Mucosa of rectum (tissue), 2 donors: ENCODE data around the gene GLS.
"Not testable (repeated sequence)": the region's sequence is repeated elsewhere in the genome, so short reads cannot be mapped to it uniquely, and the experiment has no call there.

ENCODE experiments used
- H3K27ac ChIP-seq, 2 donors: one replicate each; pipeline ENCODE4 v1.7.0; 2013; ENCODE audit warnings: inconsistent platforms in 2 of 2, low read depth in 2 of 2, low read length in 2 of 2
- H3K27me3 ChIP-seq, 2 donors: one replicate each; pipeline ENCODE4 v1.7.0; 2013; ENCODE audit warnings: low read length in 2 of 2; ENCODE audit not compliant: control insufficient read depth in 2 of 2, insufficient read depth in 2 of 2
- H3K36me3 ChIP-seq, 2 donors: one replicate each; pipeline ENCODE4 v1.7.0; 2013; ENCODE audit warnings: low read length in 2 of 2; ENCODE audit not compliant: control insufficient read depth in 2 of 2, insufficient read depth in 2 of 2
- H3K4me1 ChIP-seq, 2 donors: one replicate each; pipeline ENCODE4 v1.7.0; 2013; ENCODE audit warnings: low read length in 2 of 2, mild to moderate bottlenecking in 1 of 2; ENCODE audit not compliant: control insufficient read depth in 2 of 2, insufficient read depth in 2 of 2
- H3K4me3 ChIP-seq, 2 donors: one replicate each; pipeline ENCODE4 v1.7.0; 2013; ENCODE audit warnings: low read length in 2 of 2
- H3K9ac ChIP-seq, 2 donors: one replicate each; pipeline ENCODE4 v1.7.0; 2013; ENCODE audit warnings: low read length in 2 of 2, low read depth in 1 of 2, mild to moderate bottlenecking in 1 of 2
- H3K9me3 ChIP-seq, 2 donors: one replicate each; pipeline ENCODE4 v1.7.0; 2013; ENCODE audit warnings: low read length in 2 of 2; ENCODE audit not compliant: control insufficient read depth in 2 of 2
- donor health status: healthy.
- donor health status: Normal muscosa, but diverticular disease.

GLS gene

GRCh38 chr2:190867832-190868231 lies 12.8 kb upstream of the GLS start:
- no peaks in the 10 kb centered on the region for H3K27me3 ChIP-seq
- H3K9me3 ChIP-seq: no peaks in the 10 kb centered on the region
- H3K36me3 ChIP-seq: no peaks in the 10 kb centered on the region
- H3K9ac ChIP-seq: no peak overlapping the region
- H3K4me3 ChIP-seq: no peak overlapping the region
- H3K27ac ChIP-seq: no peak overlapping the region
- no peaks in the 10 kb centered on the region for H3K4me1 ChIP-seq

GRCh38 chr2:190869721-190870120 lies 10.9 kb upstream of the GLS start:
- no peak overlapping the region for H3K9ac ChIP-seq
- no peaks in the 10 kb centered on the region for H3K4me1 ChIP-seq
- H3K36me3 ChIP-seq: no peaks in the 10 kb centered on the region
- H3K4me3 ChIP-seq: no peak overlapping the region
- H3K9me3 ChIP-seq: no peaks in the 10 kb centered on the region
- no peaks in the 10 kb centered on the region for H3K27me3 ChIP-seq
- no peak overlapping the region for H3K27ac ChIP-seq

- H3K36me3 ChIP-seq, H3K4me3 ChIP-seq, H3K4me1 ChIP-seq, H3K27ac ChIP-seq, H3K9ac ChIP-seq, H3K27me3 ChIP-seq, H3K9me3 ChIP-seq: not testable (repeated sequence)
These were observed 7.2 kb upstream of the GLS start for GRCh38 chr2:190873451-190873850.

GRCh38 chr2:190875891-190876290 lies 4.7 kb upstream of the GLS start:
- Histone ChIP-seq H3K27ac (no peak overlapping the region), H3K4me3 (no peak overlapping the region), H3K9me3 (no peaks in the 10 kb centered on the region), H3K9ac (no peak overlapping the region), H3K36me3 (no peaks in the 10 kb centered on the region), H3K27me3 (no peaks in the 10 kb centered on the region), H3K4me1 (no peaks in the 10 kb centered on the region)

GRCh38 chr2:190876631-190877030 lies 4.0 kb upstream of the GLS start:
- Histone ChIP-seq H3K4me3 (no peak overlapping the region), H3K36me3 (no peaks in the 10 kb centered on the region), H3K27ac (no peak overlapping the region), H3K27me3 (no peaks in the 10 kb centered on the region), H3K4me1 (no peaks in the 10 kb centered on the region), H3K9ac (no peak overlapping the region), H3K9me3 (no peaks in the 10 kb centered on the region)

- H3K9me3 ChIP-seq: no peaks in the 10 kb centered on the region
- no peaks in the 10 kb centered on the region for H3K27me3 ChIP-seq
- H3K27ac ChIP-seq: no peak overlapping the region
- no peak overlapping the region for H3K4me3 ChIP-seq
- no peak overlapping the region for H3K9ac ChIP-seq
- H3K4me1 ChIP-seq: peaks cover 2 to 3% of the 10 kb centered on the region in 2 donors
- H3K36me3 ChIP-seq: no peaks in the 10 kb centered on the region
These were observed 3.2 kb upstream of the GLS start for GRCh38 chr2:190877436-190877835.

GRCh38 chr2:190879474-190880377 lies 895 bp upstream of the GLS start:
- no peaks in the 10 kb centered on the region for H3K9me3 ChIP-seq
- H3K4me3 ChIP-seq: peak overlapping the region; percentile 88
- H3K36me3 ChIP-seq: peaks cover 0 to 3% of the 10 kb centered on the region in 2 donors
- no peaks in the 10 kb centered on the region for H3K27me3 ChIP-seq
- peak overlapping the region; percentile 92 to 97 for H3K27ac ChIP-seq
- H3K4me1 ChIP-seq: peaks cover 15 to 20% of the 10 kb centered on the region in 2 donors
- peak overlapping the region; percentile 93 to 95 for H3K9ac ChIP-seq

- H3K4me3 ChIP-seq: peak overlapping the region; percentile 84 to 88
- H3K9me3 ChIP-seq: no peaks in the 10 kb centered on the region
- H3K9ac ChIP-seq: peak overlapping the region; percentile 71 to 85
- H3K27me3 ChIP-seq: no peaks in the 10 kb centered on the region
- peaks cover 15 to 20% of the 10 kb centered on the region in 2 donors for H3K4me1 ChIP-seq
- peaks cover 0 to 3% of the 10 kb centered on the region in 2 donors for H3K36me3 ChIP-seq
- H3K27ac ChIP-seq: peak overlapping the region; percentile 92 to 97
These were observed 520 bp downstream of the GLS start for GRCh38 chr2:190881084-190881597.

- Histone ChIP-seq H3K36me3 (peaks cover 0 to 3% of the 10 kb centered on the region in 2 donors), H3K4me3 (peak overlapping the region; percentile 84 to 88), H3K27ac (peak overlapping the region; percentile 92 to 97), H3K4me1 (peaks cover 15 to 20% of the 10 kb centered on the region in 2 donors), H3K9me3 (no peaks in the 10 kb centered on the region), H3K27me3 (no peaks in the 10 kb centered on the region), H3K9ac (peak overlapping the region; percentile 71 to 85)
These were observed 1.2 kb downstream of the GLS start for GRCh38 chr2:190881598-190882410.

- H3K4me1 ChIP-seq: peaks cover 15 to 20% of the 10 kb centered on the region in 2 donors
- peak overlapping the region; percentile 84 to 88 for H3K4me3 ChIP-seq
- no peaks in the 10 kb centered on the region for H3K27me3 ChIP-seq
- H3K9ac ChIP-seq: peak overlapping the region; percentile 71 to 85
- peaks cover 0 to 3% of the 10 kb centered on the region in 2 donors for H3K36me3 ChIP-seq
- H3K9me3 ChIP-seq: no peaks in the 10 kb centered on the region
- peak overlapping the region; percentile 92 to 97 for H3K27ac ChIP-seq
These were observed 1.8 kb downstream of the GLS start for GRCh38 chr2:190882411-190882766.
